AG04449 (cell line): ENCODE results near the gene CFAP20DC.
"Not testable (repeated sequence)": the region's sequence is repeated elsewhere in the genome, so short reads cannot be mapped to it uniquely, and the experiment has no call there.

ENCODE experiments used
- CTCF ChIA-PET: fragments of 350-600 bp; formaldehyde crosslinking; extraction: SDS; loops from one replicate; lab custom pipeline; 2021; ENCODE audit warnings: antibody characterized with exemption; lab: Yijun Ruan, JAX
- POLR2A ChIA-PET: fragments of 400-600, 350-600 bp; formaldehyde crosslinking; extraction: SDS; loops from one replicate; lab custom pipeline; 2020; ENCODE audit warnings: antibody characterized with exemption, inconsistent platforms; lab: Yijun Ruan, JAX
- DNase-seq: peaks from one replicate; pipeline ENCODE4 v3.0.0-alpha.2; 2010; ENCODE audit warnings: low read depth, low spot score
- H3K4me3 ChIP-seq: 2 replicates; pipeline ENCODE4 v1.5.1; 2011; ENCODE audit warnings: low read depth, mild to moderate bottlenecking, control low read depth, low read length
- TF ChIP-seq, protein P1 (sequence below): IDR thresholded peaks from one replicate; pipeline ENCODE4 v1.5.1; 2011; ENCODE audit warnings: mild to moderate bottlenecking, moderate library complexity, low read length, control low read depth, inconsistent platforms; ENCODE audit not compliant: insufficient read depth; ENCODE audit errors: missing control alignments

CFAP20DC gene

DNA sequence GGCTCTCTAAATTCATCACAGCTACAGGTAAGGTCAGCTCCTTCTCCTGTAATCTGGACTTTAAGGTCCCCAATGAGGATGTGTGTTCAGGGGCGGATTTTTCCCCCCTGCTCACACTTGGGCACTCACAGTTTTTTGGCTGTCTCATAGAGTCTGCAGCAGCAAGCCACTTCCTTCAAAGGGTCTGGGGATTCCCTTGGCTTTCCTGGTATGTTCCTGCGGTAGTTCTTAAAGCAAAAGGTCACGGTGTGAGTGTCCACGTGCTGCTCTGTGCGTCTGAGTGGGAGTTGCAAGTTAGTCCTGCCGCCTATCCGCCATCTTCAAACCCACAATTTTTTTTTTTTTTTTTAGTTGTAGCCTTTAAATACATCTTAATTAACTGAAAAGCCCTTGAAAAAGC lies 15.4 kb upstream of the CFAP20DC start:
- ChIA-PET CTCF (interaction anchor here (1.5 kb wide), 1 partner anchor 12 kb away, joined by 9 read pairs; no protein-coding TSS in a partner anchor), POLR2A (no interaction called here)
- H3K4me3 ChIP-seq: no peak overlapping the region
- DNase-seq: no peak
- TF ChIP-seq, protein P1, sequence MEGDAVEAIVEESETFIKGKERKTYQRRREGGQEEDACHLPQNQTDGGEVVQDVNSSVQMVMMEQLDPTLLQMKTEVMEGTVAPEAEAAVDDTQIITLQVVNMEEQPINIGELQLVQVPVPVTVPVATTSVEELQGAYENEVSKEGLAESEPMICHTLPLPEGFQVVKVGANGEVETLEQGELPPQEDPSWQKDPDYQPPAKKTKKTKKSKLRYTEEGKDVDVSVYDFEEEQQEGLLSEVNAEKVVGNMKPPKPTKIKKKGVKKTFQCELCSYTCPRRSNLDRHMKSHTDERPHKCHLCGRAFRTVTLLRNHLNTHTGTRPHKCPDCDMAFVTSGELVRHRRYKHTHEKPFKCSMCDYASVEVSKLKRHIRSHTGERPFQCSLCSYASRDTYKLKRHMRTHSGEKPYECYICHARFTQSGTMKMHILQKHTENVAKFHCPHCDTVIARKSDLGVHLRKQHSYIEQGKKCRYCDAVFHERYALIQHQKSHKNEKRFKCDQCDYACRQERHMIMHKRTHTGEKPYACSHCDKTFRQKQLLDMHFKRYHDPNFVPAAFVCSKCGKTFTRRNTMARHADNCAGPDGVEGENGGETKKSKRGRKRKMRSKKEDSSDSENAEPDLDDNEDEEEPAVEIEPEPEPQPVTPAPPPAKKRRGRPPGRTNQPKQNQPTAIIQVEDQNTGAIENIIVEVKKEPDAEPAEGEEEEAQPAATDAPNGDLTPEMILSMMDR: no peak

DNA sequence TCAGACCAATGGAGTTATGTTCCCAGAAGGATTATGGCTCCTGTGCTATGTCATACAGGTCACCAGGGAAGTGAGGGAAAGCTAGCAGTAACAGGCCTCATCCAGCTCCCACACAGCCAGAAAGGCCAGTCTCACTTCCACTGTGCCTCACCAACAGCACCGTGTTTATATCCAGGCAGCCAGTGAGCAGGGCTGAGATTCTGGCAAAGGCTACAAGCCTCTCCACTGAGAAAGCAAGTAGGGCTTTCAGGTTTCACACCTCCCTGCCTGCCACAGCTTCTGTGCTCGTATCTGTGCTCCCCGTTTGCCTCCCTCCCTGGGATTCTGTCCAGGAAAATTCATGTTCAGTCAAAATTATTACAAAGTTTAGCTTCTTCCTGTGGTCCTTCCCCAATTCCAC lies 14.9 kb upstream of the CFAP20DC start:
- CTCF ChIA-PET: interaction anchor here (1.1 to 1.5 kb wide), 2 partner anchors 11 to 13 kb away, joined by 3 to 9 read pairs; no protein-coding TSS in a partner anchor
- TF ChIP-seq, protein P1: no peak
- POLR2A ChIA-PET: no interaction called here
- H3K4me3 ChIP-seq: no peak overlapping the region
- DNase-seq: no peak

DNA sequence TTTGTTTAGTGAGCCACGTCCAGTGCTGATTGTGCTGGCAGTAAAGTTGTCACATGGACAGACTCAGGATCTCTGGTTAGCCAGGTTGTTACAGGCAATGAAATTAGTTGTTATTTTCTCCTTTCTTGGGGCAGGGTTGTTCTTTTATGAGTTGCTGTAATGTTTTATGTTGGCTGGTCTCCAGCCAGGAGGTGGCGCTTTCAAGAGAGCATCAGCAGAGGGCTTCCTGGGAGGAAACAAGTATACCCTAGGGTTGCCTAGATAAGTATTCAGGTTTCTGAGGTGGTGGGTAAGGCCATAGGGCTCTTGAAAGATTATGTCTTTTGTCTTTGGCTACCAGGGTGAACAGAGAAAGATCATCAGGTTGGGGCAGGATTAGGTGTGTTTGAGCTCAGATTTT lies 14.5 kb upstream of the CFAP20DC start:
- TF ChIP-seq, protein P1: no peak
- ChIA-PET CTCF (interaction anchor here (1.1 to 1.5 kb wide), 2 partner anchors 11 to 13 kb away, joined by 3 to 9 read pairs; no protein-coding TSS in a partner anchor), POLR2A (no interaction called here)
- H3K4me3 ChIP-seq: no peak overlapping the region
- DNase-seq: no peak

DNA sequence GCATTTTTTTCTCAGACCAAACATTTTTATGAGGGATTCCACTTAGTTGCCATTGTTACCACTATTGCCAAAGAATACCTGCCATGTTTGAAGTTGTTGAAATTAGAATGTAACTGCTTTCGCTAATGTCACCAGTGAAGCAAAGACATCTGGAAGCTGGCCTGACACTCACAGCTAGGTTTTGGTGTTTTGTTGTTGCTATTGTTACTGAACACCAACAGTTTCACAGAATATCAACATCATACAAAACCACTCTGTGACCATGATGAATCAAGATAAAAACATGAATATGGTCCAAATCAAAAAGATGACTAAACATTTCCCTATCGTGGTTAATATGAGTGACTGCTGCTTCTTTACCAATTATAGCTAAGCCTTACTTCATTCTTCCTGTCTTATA lies 6.9 kb upstream of the CFAP20DC start:
- POLR2A ChIA-PET: no interaction called here
- H3K4me3 ChIP-seq: no peak overlapping the region
- CTCF ChIA-PET: interaction anchor here (2.0 kb wide), 1 partner anchor 233 kb away, joined by 9 read pairs; no protein-coding TSS in a partner anchor
- TF ChIP-seq, protein P1: no peak
- DNase-seq: no peak

DNA sequence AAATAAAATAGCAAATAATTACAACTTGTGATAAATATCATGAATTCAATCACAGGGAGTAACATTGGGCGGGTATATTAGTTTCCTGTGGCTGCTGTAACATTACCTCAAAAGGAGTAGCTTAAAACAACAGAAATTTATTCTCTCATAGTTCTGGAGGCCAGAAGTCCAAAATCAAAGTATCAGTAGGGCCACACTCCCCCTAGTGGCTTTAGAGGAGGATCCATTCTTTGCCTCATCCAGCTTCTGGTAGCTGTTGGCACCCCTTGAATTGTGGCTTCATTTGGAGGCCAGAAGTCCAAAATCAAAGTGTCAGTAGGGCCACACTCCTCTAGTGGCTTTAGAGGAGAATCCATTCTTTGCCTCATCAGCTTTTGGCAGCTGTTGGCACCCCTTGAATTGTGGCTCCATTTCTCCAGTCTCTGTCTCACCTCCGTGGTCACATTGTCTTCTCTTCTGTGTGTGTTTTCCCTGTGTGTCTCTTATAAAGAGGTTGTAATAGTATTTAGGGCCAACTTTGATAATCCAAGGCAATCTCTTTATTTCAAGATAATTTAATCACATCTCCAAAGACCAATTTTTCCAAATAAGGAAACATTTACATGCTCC lies 3.1 kb upstream of the CFAP20DC start:
- H3K4me3 ChIP-seq: no peak overlapping the region
- ChIA-PET CTCF (interaction anchor here (0.6 to 5.2 kb wide), 38 partner anchors 9 to 493 kb away, joined by 3 to 72 read pairs (median 4); no protein-coding TSS in a partner anchor), POLR2A (no interaction called here)
- TF ChIP-seq, protein P1: peak; percentile 64
- DNase-seq: no peak

DNA sequence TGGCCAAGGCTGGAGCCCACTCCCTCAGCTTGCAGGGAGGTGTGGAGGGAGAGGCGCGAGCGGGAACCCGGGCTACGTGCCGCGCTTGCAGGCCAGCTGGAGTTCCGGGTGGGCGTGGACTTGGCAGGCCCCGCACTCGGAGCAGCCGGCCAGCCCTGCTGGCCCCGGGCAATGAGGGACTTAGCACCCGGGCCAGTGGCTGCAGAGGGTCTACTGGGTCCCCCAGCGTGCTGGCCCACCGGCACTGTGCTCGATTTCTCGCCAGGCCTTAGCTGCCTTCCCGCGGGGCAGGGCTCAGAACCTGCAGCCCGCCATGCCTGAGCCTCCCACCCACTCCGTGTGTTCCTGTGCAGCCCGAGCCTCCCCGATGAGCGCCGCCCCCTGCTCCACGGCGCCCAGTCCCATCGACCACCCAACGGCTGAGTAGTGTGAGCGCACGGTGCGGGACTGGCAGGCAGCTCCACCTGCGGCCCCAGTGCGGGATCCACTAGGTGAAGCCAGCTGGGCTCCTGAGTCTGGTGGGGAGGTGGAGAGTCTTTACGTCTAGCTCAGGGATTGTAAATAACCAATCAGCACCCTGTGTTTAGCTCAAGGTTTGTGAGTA lies 1.1 kb upstream of the CFAP20DC start:
- POLR2A ChIA-PET, H3K4me3 ChIP-seq, DNase-seq: not testable (repeated sequence)
- CTCF ChIA-PET: interaction anchor here (1.0 to 5.2 kb wide), 3 partner anchors 13 to 410 kb away, joined by 3 to 72 read pairs (median 36); no protein-coding TSS in a partner anchor

DNA sequence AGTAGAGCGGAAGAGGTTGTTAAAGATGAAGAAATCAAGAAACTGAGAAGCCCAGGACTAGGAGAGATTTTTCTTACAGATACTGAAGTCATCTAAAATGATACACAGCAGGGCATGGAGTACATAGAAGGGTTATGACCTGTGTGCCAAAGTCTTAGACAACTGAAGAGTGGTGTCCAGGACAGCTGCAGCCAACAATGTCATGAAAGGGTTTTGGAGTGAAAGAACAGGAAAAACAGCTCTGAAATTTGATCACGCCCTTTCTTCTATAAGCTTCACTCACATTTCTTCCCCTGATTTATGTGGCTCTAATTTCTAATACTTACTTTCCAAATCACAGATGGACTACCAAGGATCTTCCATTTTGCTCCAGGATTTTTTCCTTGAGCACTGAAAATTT lies 3.0 kb downstream of the CFAP20DC start:
- DNase-seq: no peak
- H3K4me3 ChIP-seq: no peak overlapping the region
- TF ChIP-seq, protein P1: no peak
- POLR2A ChIA-PET: no interaction called here
- CTCF ChIA-PET: no interaction called here
